Tibial nerve (tissue), 4 donors: ENCODE results near the gene RHBDL1. TPM values are rescaled to one million over a fixed set of nuclear protein-coding genes. Genes with fewer than 3 reads are reported as not detected.

Experiments
- DNase-seq, 2 donors: peaks; one replicate each; pipeline ENCODE4 v3.0.0-alpha.2; 2019; ENCODE audit warnings: low spot score in 2 of 2
- H3K27ac ChIP-seq, 4 donors: fragments of 200-600 bp; sonication (generic) in 3 of 4; one replicate each; pipeline ENCODE4 v1.5.1; 2017 to 2019; ENCODE audit warnings: mild to moderate bottlenecking in 1 of 4
- H3K27me3 ChIP-seq, 2 donors: fragments of 200-600 bp; sonication (generic) in 1 of 2; one replicate each; pipeline versions ENCODE4 v1.5.1 to v1.6.0; 2017 to 2019
- H3K36me3 ChIP-seq, 3 donors: fragments of 200-600 bp; sonication (generic); one replicate each; pipeline ENCODE4 v1.5.1; 2018 to 2019
- H3K4me1 ChIP-seq, 4 donors: fragments of 200-600 bp; sonication (generic) in 3 of 4; one replicate each; pipeline ENCODE4 v1.5.1; 2017 to 2019
- H3K4me3 ChIP-seq, 4 donors: fragments of 200-600 bp; sonication (generic) in 3 of 4; one replicate each; pipeline ENCODE4 v1.5.1; 2017 to 2019; ENCODE audit warnings: mild to moderate bottlenecking in 1 of 4, moderate library complexity in 1 of 4
- H3K9me3 ChIP-seq, 4 donors: fragments of 200-600 bp; sonication (generic) in 3 of 4; one replicate each; pipeline ENCODE4 v1.5.1; 2017 to 2019
- EP300 ChIP-seq, 2 donors: sonication (generic); formaldehyde crosslinking; IDR thresholded peaks; one replicate each; pipeline ENCODE4 v1.6.1; 2017; ENCODE audit warnings: antibody characterized with exemption in 2 of 2, mild to moderate bottlenecking in 1 of 2
- POLR2A ChIP-seq, 2 donors: fragments of 450-650 bp; IDR thresholded peaks; one replicate each; pipeline ENCODE4 v1.6.1; 2017; ENCODE audit warnings: antibody characterized with exemption in 2 of 2, mild to moderate bottlenecking in 2 of 2, moderate library complexity in 2 of 2
- WGBS, 2 donors: methylation state at CpG; one replicate each; pipeline ENCODE4 v1.1.5; 2018; 5-methylcytosine and 5-hydroxymethylcytosine counted together
- total RNA-seq, 4 donors: library from RNA; depleted of rRNA; stranded (reverse); fragments of >200 nt; gene quantifications; one replicate each; pipeline ENCODE4 v1.1.0, GENCODE V29; 2016
- TF ChIP-seq, protein P1 (sequence below), 5 experiments: fragments of 200-600 bp in 3 of 5; fragments of 450-650 bp in 2 of 5; sonication (generic) in 3 of 5; IDR thresholded peaks; one replicate each; pipeline ENCODE4 v1.5.1; 2016 to 2019; ENCODE audit warnings: antibody characterized with exemption in 5 of 5, mild to moderate bottlenecking in 3 of 5, moderate library complexity in 2 of 5

RHBDL1 gene
- total RNA-seq, 4 donors from 2014 or later, result 0.90 to 3.5 (median 1.9) TPM

DNA sequence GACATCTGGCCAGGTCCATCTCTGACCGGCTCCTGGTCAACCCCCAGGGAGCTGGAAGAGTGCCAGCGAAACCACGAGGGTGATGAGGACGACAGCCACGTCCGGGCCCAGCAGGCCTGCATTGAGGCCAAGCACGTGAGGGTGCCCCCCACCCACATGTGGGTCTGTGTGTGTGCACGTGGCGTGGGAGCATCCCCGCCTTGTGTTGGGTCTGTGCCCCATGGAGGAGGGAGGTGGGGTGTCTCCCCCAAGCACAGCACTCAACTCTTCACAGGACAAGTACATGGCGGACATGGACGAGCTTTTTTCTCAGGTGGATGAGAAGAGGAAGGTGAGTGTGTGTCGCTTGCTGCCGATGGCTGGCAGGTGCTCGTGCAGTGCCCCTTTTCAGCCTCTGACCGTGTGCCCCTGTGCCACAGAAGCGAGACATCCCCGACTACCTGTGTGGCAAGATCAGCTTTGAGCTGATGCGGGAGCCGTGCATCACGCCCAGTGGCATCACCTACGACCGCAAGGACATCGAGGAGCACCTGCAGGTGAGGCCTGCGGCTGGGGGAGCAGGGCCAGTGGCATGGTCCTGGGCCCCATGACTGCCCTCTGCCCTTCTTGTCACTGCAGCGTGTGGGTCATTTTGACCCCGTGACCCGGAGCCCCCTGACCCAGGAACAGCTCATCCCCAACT is 6.4 kb downstream of the RHBDL1 start:
- no peak overlapping the region for H3K4me3 ChIP-seq
- peaks cover 0 to 65% (median 41%) of the 10 kb centered on the region in 4 donors for H3K4me1 ChIP-seq
- no peaks in the 10 kb centered on the region for H3K27me3 ChIP-seq
- TF ChIP-seq EP300 (IDR thresholded peaks at IDR 0.05) (no peak), POLR2A (IDR thresholded peaks at IDR 0.05) (no peak)
- TF ChIP-seq, protein P1, sequence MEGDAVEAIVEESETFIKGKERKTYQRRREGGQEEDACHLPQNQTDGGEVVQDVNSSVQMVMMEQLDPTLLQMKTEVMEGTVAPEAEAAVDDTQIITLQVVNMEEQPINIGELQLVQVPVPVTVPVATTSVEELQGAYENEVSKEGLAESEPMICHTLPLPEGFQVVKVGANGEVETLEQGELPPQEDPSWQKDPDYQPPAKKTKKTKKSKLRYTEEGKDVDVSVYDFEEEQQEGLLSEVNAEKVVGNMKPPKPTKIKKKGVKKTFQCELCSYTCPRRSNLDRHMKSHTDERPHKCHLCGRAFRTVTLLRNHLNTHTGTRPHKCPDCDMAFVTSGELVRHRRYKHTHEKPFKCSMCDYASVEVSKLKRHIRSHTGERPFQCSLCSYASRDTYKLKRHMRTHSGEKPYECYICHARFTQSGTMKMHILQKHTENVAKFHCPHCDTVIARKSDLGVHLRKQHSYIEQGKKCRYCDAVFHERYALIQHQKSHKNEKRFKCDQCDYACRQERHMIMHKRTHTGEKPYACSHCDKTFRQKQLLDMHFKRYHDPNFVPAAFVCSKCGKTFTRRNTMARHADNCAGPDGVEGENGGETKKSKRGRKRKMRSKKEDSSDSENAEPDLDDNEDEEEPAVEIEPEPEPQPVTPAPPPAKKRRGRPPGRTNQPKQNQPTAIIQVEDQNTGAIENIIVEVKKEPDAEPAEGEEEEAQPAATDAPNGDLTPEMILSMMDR (IDR thresholded peaks at IDR 0.05), result no peak
- 78 to 83% methylated on average over 7 to 28 of the region's 28 CpGs for whole genome bisulfite sequencing, 2 donors
- DNase-seq, result no peak
- H3K36me3 ChIP-seq, result peaks cover 0 to 40% (median 15%) of the 10 kb centered on the region in 3 donors
- no peak overlapping the region for H3K27ac ChIP-seq
- no peaks in the 10 kb centered on the region for H3K9me3 ChIP-seq

DNA sequence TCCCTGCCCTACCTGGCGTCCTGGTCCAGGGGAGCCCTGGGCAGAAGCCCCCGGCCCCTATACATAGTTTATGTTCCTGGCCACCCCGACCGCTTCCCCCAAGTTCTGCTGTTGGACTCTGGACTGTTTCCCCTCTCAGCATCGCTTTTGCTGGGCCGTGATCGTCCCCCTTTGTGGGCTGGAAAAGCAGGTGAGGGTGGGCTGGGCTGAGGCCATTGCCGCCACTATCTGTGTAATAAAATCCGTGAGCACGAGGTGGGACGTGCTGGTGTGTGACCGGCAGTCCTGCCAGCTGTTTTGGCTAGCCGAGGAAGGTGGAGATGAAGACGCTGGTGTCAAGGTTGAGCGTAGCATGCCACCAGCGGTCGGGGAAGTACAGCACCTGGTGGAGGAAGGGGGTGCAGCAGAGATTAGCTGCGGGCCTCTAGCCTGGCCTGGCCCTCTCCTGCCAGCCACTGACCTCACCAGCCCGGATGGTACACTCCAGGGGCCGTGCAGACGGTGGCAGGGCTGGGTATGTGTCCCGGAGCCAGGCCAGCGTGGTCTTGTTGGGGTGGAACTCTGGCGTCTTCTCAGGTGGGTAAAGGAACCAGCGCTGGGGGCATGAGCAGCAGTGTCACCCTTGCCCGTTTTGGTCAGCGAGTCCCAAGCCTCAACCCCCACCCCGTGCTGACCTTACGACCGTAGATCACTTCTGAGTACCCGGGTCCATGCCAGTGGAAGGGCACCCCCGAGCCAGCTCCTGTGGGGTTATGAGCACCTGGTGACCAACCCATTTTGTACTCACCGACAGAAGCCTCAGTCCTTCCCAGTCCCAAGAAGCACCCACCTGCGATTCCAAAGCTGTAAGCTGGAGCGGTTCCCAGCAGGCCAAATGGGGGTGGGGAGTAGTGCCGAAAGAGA is 7.3 kb downstream of the RHBDL1 start:
- Histone ChIP-seq H3K9me3 (no peaks in the 10 kb centered on the region), H3K27ac (no peak overlapping the region), H3K36me3 (peaks cover 0 to 49% (median 15%) of the 10 kb centered on the region in 3 donors), H3K4me1 (peaks cover 0 to 65% (median 41%) of the 10 kb centered on the region in 4 donors), H3K27me3 (no peaks in the 10 kb centered on the region), H3K4me3 (no peak overlapping the region)
- 82 to 85% methylated on average over 34 to 36 of the region's 36 CpGs for WGBS, 2 donors
- DNase-seq, result no peak
- TF ChIP-seq POLR2A (IDR thresholded peaks at IDR 0.05), result no peak
- TF ChIP-seq, protein P1 (IDR thresholded peaks at IDR 0.05), result no peak
- no peak for TF ChIP-seq EP300 (IDR thresholded peaks at IDR 0.05)

DNA sequence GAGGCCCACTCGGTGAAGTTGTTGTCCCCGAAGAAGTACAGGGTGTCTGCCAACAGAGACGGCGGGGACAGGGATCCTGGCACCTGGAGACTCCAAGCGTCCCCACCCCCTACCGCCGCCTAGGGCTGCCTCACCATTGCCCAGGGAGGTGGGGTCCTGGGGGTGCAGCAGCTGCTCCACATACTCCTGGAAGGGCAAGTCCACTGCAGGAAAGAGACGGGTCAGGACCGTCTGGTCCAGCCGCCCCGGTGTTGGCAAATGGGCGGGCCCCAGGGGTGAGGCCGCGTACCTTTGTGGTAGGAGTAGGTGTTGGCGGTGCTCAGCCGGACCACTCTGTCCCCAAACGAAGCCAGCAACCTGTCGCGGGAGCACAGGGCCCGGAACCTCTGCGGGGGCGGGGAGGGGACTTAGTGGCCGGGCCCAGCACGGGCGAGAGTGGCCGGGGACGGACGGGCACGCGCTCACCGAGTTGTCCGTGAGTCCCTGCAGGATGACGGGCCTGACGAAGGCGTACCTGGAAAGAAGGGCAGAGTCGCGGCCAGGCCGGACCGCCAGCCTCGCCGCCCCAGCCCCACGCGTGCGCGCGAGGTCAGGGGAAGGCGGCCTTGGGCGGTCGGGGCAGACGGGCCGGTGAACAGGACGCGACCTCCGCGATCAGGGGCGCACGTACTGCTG is 8.1 kb downstream of the RHBDL1 start:
- peaks cover 0 to 53% (median 15%) of the 10 kb centered on the region in 3 donors for H3K36me3 ChIP-seq
- H3K27ac ChIP-seq, result peak overlapping the region in 2 of 4 donors; percentile 76 to 84
- no peaks in the 10 kb centered on the region for H3K27me3 ChIP-seq
- H3K4me3 ChIP-seq, result peak overlapping the region; percentile 56 to 84 (median 72)
- H3K4me1 ChIP-seq, result peaks cover 0 to 73% (median 39%) of the 10 kb centered on the region in 4 donors
- DNase-seq, result no peak
- 17 to 43% methylated on average over 17 to 55 of the region's 57 CpGs for WGBS, 2 donors
- TF ChIP-seq POLR2A (IDR thresholded peaks at IDR 0.05), result no peak
- TF ChIP-seq, protein P1 (IDR thresholded peaks at IDR 0.05), result no peak
- no peak for TF ChIP-seq EP300 (IDR thresholded peaks at IDR 0.05)
- no peaks in the 10 kb centered on the region for H3K9me3 ChIP-seq

DNA sequence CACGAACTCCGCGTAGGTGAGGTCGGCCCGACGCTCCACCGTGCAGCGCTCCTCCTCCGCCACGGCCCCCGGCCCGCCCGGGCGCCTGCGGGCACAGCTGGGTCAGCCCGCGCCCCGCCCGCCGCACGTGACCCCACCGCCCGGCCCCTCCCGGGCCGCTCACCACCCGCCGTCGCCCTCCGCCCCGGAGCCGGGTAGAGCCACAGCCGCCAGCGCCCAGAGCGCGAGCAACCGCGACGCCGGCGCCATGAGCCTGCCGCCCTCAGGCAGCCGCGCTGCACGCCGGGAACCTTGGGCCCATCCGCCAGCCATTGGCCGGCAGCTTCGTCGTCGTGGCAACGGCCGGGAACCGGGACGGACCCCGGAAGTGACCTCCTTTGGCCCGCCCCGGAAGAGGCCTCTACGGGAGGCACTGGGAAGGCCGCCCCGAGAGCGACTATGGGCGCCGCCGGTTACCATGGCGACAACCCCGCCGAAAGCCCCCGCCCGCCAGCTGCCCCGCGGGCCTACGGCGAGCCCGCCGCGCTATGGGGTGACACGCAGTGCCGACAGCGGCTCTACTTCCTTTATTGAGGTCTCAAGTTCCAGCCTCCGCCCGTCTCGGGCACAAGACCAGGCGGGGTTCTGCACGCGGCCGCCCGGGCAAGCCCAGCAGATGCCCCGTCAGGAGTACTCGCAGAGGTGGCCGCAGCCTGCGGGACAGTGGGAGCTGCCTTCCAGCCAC is 8.8 kb downstream of the RHBDL1 start, which contains the start of gene JMJD8:
Gene JMJD8, minus strand, starts transcription at position 264 of the 724 bp plus-strand sequence. Its CDS starts 15 bp downstream, at position 249.
- Histone ChIP-seq H3K4me3 (peak within 1 kb of the TSS; percentile 56 to 84 (median 72)), H3K27ac (peak within 1 kb of the TSS; percentile 49 to 84 (median 80)), H3K4me1 (peaks cover 0 to 74% (median 42%) of the 10 kb centered on the region in 4 donors), H3K36me3 (peaks cover 0 to 53% (median 15%) of the 10 kb centered on the region in 3 donors), H3K27me3 (no peaks in the 10 kb centered on the region), H3K9me3 (no peaks in the 10 kb centered on the region)
- WGBS, 2 donors, result 4 to 30% methylated on average over 6 to 73 of the region's 91 CpGs
- peak in 1 of 2 donors; percentile 39 for TF ChIP-seq POLR2A (IDR thresholded peaks at IDR 0.05)
- TF ChIP-seq, protein P1 (IDR thresholded peaks at IDR 0.05), result peak in 1 of 5 experiments; percentile 11
- peak; percentile 85 for TF ChIP-seq EP300 (IDR thresholded peaks at IDR 0.05)
- peak; percentile 93 to 95 for DNase-seq
